Choroid plexus epithelial cell (primary cell): Measurements from ENCODE around the gene EEFSEC.

Source experiments
- DNase-seq: peaks from one replicate; pipeline ENCODE4 v3.0.0-alpha.2; 2010; ENCODE audit warnings: low read depth
- H3K4me3 ChIP-seq: 2 replicates; pipeline ENCODE4 v1.5.1; 2011; ENCODE audit warnings: low read depth, mild to moderate bottlenecking, control low read depth, low read length, moderate library complexity
- TF ChIP-seq, protein P1 (sequence below): conservative IDR thresholded peaks from 2 replicates; pipeline ENCODE4 v1.5.1; 2011; ENCODE audit warnings: low read depth, mild to moderate bottlenecking, control low read depth, inconsistent platforms, low read length, moderate library complexity

Gene EEFSEC

DNA sequence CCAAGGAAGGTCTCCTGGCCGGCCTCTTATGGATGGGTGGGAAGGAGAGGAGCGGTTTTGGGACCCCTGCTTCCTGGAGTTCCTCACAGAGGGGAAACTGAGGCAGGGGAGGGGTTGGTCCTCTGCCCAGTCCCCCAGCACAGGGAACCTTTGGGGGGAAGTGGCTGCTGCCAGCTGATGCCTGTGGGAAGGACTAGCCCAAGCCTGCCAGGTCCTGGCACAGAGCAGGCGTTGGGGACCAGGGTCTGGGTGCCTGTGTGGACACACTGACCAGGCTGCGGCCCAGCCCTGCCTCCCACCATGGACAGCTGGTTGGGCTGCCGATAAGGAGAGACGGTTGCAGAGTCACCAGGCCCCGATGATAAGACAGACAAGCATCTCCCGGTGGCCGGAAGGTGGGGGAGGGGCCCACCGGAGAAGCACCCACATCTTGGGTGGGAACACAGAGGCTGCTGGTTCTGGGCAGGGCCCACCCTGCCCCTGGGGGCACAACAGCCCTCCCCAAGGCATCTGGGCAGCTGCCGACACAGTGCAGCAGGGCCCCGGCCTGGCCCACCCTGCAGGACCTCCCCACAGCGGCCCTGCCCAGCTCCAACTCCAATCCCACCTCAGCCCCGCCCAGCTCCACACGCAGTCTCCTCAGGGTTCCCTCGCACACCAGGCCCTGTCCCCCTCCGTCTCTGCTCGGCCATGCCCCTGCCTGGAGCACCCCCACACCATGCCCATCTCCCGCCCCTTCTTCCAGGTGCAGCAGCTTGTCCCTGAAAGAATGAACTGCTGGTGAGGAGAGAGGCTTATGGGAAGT, 262.7 kb downstream of the EEFSEC start:
- no peak overlapping the region for H3K4me3 ChIP-seq
- DNase-seq = no peak
- TF ChIP-seq, protein P1, sequence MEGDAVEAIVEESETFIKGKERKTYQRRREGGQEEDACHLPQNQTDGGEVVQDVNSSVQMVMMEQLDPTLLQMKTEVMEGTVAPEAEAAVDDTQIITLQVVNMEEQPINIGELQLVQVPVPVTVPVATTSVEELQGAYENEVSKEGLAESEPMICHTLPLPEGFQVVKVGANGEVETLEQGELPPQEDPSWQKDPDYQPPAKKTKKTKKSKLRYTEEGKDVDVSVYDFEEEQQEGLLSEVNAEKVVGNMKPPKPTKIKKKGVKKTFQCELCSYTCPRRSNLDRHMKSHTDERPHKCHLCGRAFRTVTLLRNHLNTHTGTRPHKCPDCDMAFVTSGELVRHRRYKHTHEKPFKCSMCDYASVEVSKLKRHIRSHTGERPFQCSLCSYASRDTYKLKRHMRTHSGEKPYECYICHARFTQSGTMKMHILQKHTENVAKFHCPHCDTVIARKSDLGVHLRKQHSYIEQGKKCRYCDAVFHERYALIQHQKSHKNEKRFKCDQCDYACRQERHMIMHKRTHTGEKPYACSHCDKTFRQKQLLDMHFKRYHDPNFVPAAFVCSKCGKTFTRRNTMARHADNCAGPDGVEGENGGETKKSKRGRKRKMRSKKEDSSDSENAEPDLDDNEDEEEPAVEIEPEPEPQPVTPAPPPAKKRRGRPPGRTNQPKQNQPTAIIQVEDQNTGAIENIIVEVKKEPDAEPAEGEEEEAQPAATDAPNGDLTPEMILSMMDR = no peak

DNA sequence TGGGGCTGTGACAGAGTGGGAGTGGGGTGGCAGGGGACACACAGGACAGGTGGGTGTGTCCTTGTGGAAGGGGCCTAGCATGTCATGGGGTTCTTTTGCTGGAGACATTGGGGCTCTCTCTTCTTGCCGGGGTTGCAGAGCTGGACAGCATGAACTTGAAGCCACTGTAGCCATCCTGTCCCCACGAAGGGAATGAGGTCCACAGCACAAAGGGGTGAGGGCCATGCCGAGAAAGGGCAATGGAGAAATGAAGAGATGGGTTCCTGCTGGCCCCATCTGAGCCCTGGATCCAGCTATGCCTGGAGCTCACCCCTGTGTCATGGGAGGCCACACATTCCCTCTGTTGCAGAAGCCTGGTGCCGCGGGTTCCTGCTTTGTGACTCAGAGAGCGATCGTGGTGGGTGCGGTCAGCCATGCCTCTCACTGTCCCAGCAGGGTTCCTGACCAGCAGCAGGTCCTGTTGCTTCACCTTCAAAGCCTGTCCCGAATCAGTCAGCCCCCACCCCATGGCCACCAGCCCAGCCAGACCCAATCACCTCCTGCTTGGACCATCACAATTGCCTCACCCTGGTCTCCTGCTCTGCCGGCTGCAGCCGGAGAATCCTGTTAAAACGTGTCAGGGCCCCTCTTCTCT, 263.4 kb downstream of the EEFSEC start:
- TF ChIP-seq, protein P1 = no peak
- DNase-seq = peak; percentile 92
- no peak overlapping the region for H3K4me3 ChIP-seq

DNA sequence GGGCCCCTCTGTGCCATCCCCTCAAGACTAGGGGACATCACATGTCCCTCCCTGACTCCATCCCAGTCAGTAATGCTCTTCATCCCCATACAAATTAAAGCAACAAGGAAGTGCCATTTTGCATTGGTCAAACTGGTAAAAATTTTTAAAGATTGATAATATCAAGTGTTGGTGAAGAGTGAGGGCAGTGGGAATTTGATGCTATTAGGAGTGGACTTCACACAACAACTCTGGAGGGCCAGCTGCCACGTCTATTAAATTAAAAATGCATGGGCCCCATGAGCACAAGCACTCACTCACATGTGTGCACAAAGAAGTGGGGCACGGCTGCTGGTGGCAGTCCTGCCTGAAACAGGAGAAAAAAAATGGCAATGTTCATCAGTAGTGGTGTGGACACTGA, 265.6 kb downstream of the EEFSEC start:
- TF ChIP-seq, protein P1 = no peak
- DNase-seq = no peak

DNA sequence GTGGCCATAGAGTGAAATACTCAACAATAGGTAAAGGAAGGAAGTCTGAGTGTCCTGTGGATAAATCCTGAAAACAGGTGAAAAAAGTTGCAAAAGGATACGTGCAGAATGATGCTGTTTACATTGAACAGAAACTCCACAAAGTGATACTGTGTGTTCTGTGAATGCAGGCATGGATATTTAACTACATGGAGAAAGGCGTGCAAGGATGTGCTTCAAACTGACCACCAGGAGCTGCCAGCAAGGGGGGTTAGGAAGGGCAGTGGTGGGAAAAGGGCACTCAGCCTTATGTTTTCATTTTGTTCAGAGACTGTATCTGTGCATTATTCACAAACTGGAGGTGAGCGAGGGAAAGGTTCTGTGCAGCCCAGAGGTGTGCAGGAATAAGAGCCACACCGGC, 266.0 kb downstream of the EEFSEC start:
- H3K4me3 ChIP-seq = no peak overlapping the region
- no peak for DNase-seq
- TF ChIP-seq, protein P1 = no peak

More for the DNA sequence above, 265.6 kb downstream of the EEFSEC start:
- no peak overlapping the region for H3K4me3 ChIP-seq

DNA sequence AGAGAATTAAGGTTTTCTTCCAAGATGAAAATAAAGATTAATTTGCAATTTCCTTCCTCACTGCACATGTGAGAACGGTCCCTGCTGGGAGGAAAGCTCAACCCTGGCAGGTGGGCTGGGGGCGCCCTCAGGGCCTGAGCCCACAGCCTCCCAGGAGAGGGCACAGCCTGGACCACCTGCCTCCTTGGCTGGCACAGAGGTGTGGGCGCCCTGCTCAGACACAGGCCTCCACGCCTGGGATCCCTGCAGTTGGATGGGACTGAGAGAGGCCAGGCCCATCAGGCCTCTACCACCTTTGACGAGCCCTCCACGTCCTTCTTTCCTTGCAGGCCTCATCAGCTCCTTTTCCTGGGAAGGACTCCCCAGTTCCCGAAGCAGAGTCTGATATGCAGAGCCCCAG, 267.0 kb downstream of the EEFSEC start:
- H3K4me3 ChIP-seq = no peak overlapping the region
- TF ChIP-seq, protein P1 = no peak
- DNase-seq = no peak

DNA sequence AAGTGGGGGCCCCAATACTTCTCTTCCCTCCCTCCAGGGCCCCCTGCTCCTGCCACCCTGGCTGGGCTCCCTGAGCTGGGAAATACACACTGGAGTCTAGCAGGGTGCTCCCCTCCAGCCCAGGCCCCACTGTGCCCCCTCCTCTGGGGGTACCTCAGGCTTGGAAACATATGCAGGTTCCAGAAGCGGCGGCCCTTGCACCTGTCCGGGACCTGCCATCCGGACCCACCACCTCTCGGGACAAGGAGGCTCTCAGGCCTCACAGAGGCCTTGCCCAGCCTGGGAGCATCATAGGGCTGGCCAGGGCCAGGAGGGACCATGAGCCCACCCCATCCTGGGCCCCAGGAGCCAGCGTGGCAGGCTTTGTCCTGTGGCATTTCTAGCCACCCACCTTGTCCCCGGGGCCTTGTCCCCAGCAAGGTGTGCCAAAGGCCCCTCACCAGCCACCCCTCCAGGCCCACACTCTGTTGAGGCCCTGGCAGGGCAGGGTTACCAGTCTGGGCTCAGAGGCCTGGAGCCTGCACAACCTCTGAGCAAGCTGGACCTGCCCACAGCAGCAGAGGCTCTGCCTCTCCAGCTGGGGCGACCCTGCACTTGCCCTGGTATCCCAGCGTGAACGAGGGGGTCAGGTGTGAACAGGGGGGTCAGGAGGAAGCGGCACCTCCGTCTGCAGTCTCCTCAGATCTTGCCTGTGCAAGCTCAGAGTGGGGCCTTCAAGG, 267.6 kb downstream of the EEFSEC start:
- no peak overlapping the region for H3K4me3 ChIP-seq
- TF ChIP-seq, protein P1 = no peak

More for the DNA sequence above, 267.6 kb downstream of the EEFSEC start:
- no peak for DNase-seq
